ENCODE results near the gene DAZAP2. TPM values are rescaled to one million over a fixed set of nuclear protein-coding genes. Genes with fewer than 3 reads are reported as not detected.

DAZAP2 gene
- total RNA-seq, 2 experiments from 2014 or later, result 292 to 310 TPM

- Mint-ChIP-seq H3K27ac (peak overlapping the region; percentile 84), H3K27me3 (no peaks in the 10 kb centered on the region), H3K9me3 (no peaks in the 10 kb centered on the region), H3K4me3 (peak overlapping the region; percentile 4), H3K36me3 (ENCODE audit: low read depth) (peaks cover 46% of the 10 kb centered on the region), H3K4me1 (ENCODE audit: low read depth) (peaks cover 67% of the 10 kb centered on the region)
- Histone ChIP-seq H3K27me3 (ENCODE audit: control insufficient read depth in 1 of 2, insufficient read depth in 2 of 2, low read length in 2 of 2) (no peaks in the 10 kb centered on the region), H3K4me1 (ENCODE audit: insufficient read depth, low read length) (peaks cover 53% of the 10 kb centered on the region), H3K36me3 (ENCODE audit: insufficient read depth, low read length) (peaks cover 28% of the 10 kb centered on the region), H3K9me3 (ENCODE audit: control insufficient read depth in 1 of 2, insufficient read depth in 1 of 2, low read length in 2 of 2) (no peaks in the 10 kb centered on the region), H3K4me3 (ENCODE audit: low read length) (no peak overlapping the region), H3K27ac (ENCODE audit: low read depth in 1 of 2, low read length in 2 of 2) (peak overlapping the region; percentile 55 to 74)
- POLR2A ChIA-PET, result interaction anchor here (1.2 to 3.4 kb wide), 5 partner anchors 7 to 197 kb away, joined by 4 to 39 read pairs (median 7); partner anchors contain the start of genes DAZAP2, POU6F1 and SMAGP
- intact Hi-C loops (cut with DNase I, micrococcal nuclease), result loop anchor here in 1 of 2 experiments (10.0 kb wide), 1 partner anchor 482 kb away; the partner anchor contains the start of gene ATF1
- TF ChIP-seq CTCF (IDR thresholded peaks at IDR 0.05), result no peak
- DNase-seq (peak in 8 of 14 experiments; percentile 7 to 72 (median 44)), ATAC-seq (ENCODE audit: poor library complexity) (peak; percentile 78)
- CTCF ChIA-PET, result no interaction called here
These were observed 7.7 kb downstream of the DAZAP2 start for GRCh38 chr12:51246254-51246853.

GRCh38 chr12:51247523-51248206 is 9.0 kb downstream of the DAZAP2 start:
- Histone ChIP-seq H3K27me3 (ENCODE audit: control insufficient read depth in 1 of 2, insufficient read depth in 2 of 2, low read length in 2 of 2) (no peaks in the 10 kb centered on the region), H3K27ac (ENCODE audit: low read depth in 1 of 2, low read length in 2 of 2) (peak overlapping the region; percentile 9 to 50), H3K4me3 (ENCODE audit: low read length) (no peak overlapping the region), H3K36me3 (ENCODE audit: insufficient read depth, low read length) (peaks cover 16% of the 10 kb centered on the region), H3K9me3 (ENCODE audit: control insufficient read depth in 1 of 2, insufficient read depth in 1 of 2, low read length in 2 of 2) (no peaks in the 10 kb centered on the region), H3K4me1 (ENCODE audit: insufficient read depth, low read length) (peaks cover 43% of the 10 kb centered on the region)
- no peaks in the 10 kb centered on the region for H3K9me3 Mint-ChIP-seq
- DNase-seq (no peak), ATAC-seq (ENCODE audit: poor library complexity) (no peak)
- H3K36me3 Mint-ChIP-seq (ENCODE audit: low read depth), result peaks cover 34% of the 10 kb centered on the region
- H3K4me3 Mint-ChIP-seq, result peak overlapping the region; percentile 6
- intact Hi-C loops (cut with DNase I, micrococcal nuclease), result loop anchor here in 1 of 2 experiments (10.0 kb wide), 1 partner anchor 483 kb away; the partner anchor contains the start of gene ATF1
- CTCF ChIA-PET, result no interaction called here
- peak overlapping the region; percentile 84 for H3K27ac Mint-ChIP-seq
- peaks cover 56% of the 10 kb centered on the region for H3K4me1 Mint-ChIP-seq (ENCODE audit: low read depth)
- H3K27me3 Mint-ChIP-seq, result no peaks in the 10 kb centered on the region
- POLR2A ChIA-PET, result interaction anchor here (0.7 to 3.2 kb wide), 3 partner anchors 8 to 30 kb away, joined by 3 to 29 read pairs (median 4); partner anchors contain the start of genes DAZAP2 and POU6F1
- no peak for TF ChIP-seq CTCF (IDR thresholded peaks at IDR 0.05)

GRCh38 chr12:51253276-51253675 is 14.7 kb downstream of the DAZAP2 start:
- POLR2A ChIA-PET, result interaction anchor here (1.0 to 2.5 kb wide), 3 partner anchors 9 to 88 kb away, joined by 3 to 18 read pairs (median 7); partner anchors contain the start of gene DAZAP2
- CTCF ChIA-PET, result interaction anchor here (1.4 kb wide), 1 partner anchor 8 kb away, joined by 4 read pairs; no protein-coding TSS in a partner anchor
- Histone ChIP-seq H3K36me3 (ENCODE audit: insufficient read depth, low read length) (no peaks in the 10 kb centered on the region), H3K4me1 (ENCODE audit: insufficient read depth, low read length) (peaks cover 12% of the 10 kb centered on the region), H3K27ac (ENCODE audit: low read depth in 1 of 2, low read length in 2 of 2) (no peak overlapping the region), H3K4me3 (ENCODE audit: low read length) (no peak overlapping the region), H3K27me3 (ENCODE audit: control insufficient read depth in 1 of 2, insufficient read depth in 2 of 2, low read length in 2 of 2) (no peaks in the 10 kb centered on the region), H3K9me3 (ENCODE audit: control insufficient read depth in 1 of 2, insufficient read depth in 1 of 2, low read length in 2 of 2) (no peaks in the 10 kb centered on the region)
- ATAC-seq (ENCODE audit: poor library complexity) (no peak), DNase-seq (no peak)
- Mint-ChIP-seq H3K4me3 (no peak overlapping the region), H3K27me3 (no peaks in the 10 kb centered on the region), H3K4me1 (ENCODE audit: low read depth) (peaks cover 7% of the 10 kb centered on the region), H3K36me3 (ENCODE audit: low read depth) (no peaks in the 10 kb centered on the region), H3K27ac (no peak overlapping the region), H3K9me3 (no peaks in the 10 kb centered on the region)
- intact Hi-C loops (cut with DNase I, micrococcal nuclease), result loop anchor here in 1 of 2 experiments (10.0 kb wide), 1 partner anchor 428 kb away; no protein-coding TSS in a partner anchor
- TF ChIP-seq CTCF (IDR thresholded peaks at IDR 0.05), result no peak
